Testis (tissue), 3 donors: ENCODE data around the gene AGER. TPM values are rescaled to one million over a fixed set of nuclear protein-coding genes. Genes with fewer than 3 reads are reported as not detected.

Source experiments
- DNase-seq: peaks from one replicate; pipeline ENCODE4 v3.0.0-alpha.2; 2019
- H3K27ac ChIP-seq, 2 donors: fragments of 200-600 bp; sonication (generic); one replicate each; pipeline ENCODE4 v1.5.1; 2019
- H3K27me3 ChIP-seq: fragments of 200-600 bp; sonication (generic); one replicate; pipeline ENCODE4 v1.5.1; 2019
- H3K36me3 ChIP-seq: fragments of 200-600 bp; sonication (generic); one replicate; pipeline ENCODE4 v1.5.1; 2017; ENCODE audit warnings: low read depth; ENCODE audit errors: missing control alignments
- H3K4me1 ChIP-seq: fragments of 200-600 bp; sonication (generic); one replicate; pipeline ENCODE4 v1.5.1; 2019
- H3K4me3 ChIP-seq, 2 donors: fragments of 200-600 bp; sonication (generic); one replicate each; pipeline ENCODE4 v1.5.1; 2017 to 2019
- H3K9me3 ChIP-seq: fragments of 200-600 bp; sonication (generic); one replicate; pipeline ENCODE4 v1.5.1; 2017
- CTCF ChIP-seq, 3 experiments: fragments of 450-650 bp in 2 of 3; fragments of 200-600 bp in 1 of 3; sonication (generic) in 1 of 3; IDR thresholded peaks; one replicate each; pipeline ENCODE4 v1.5.1; 2016 to 2019; ENCODE audit warnings: antibody characterized with exemption in 3 of 3, mild to moderate bottlenecking in 2 of 3, moderate library complexity in 1 of 3
- POLR2A ChIP-seq: fragments of 450-650 bp; IDR thresholded peaks from one replicate; pipeline ENCODE4 v1.6.1; 2017; ENCODE audit warnings: antibody characterized with exemption, mild to moderate bottlenecking, moderate library complexity
- WGBS, 2 donors: methylation state at CpG; one replicate each; pipeline ENCODE4 v1.1.5; 2018; 5-methylcytosine and 5-hydroxymethylcytosine counted together
- intact Hi-C: fragments of 100-400 bp; cut with DNase I; formaldehyde crosslinking; loops from one replicate; pipeline ENCODE4 v1.15.1; 2023; ENCODE audit warnings: low total_unique reads
- polyA plus RNA-seq: library from polyadenylated mRNA; stranded (reverse); fragments of 350-450 nt; fragmentation: Illumina TruSeq; extraction: RNeasy Lipid Tissue Mini Kit (QIAGEN cat#74804); gene quantifications from one replicate; pipeline ENCODE4 v1.2.3, GENCODE V29; 2014; ENCODE audit warnings: low read depth, low replicate concordance; ENCODE audit not compliant: insufficient read depth
- total RNA-seq, 2 donors: library from RNA; depleted of rRNA; stranded (reverse); fragments of >200 nt; gene quantifications; one replicate each; pipeline ENCODE4 v1.2.3, GENCODE V29; 2016

The AGER gene
- total and polyA plus RNA-seq, 3 donors from 2014 or later = 5.8 to 8.6 (median 7.8) TPM

DNA sequence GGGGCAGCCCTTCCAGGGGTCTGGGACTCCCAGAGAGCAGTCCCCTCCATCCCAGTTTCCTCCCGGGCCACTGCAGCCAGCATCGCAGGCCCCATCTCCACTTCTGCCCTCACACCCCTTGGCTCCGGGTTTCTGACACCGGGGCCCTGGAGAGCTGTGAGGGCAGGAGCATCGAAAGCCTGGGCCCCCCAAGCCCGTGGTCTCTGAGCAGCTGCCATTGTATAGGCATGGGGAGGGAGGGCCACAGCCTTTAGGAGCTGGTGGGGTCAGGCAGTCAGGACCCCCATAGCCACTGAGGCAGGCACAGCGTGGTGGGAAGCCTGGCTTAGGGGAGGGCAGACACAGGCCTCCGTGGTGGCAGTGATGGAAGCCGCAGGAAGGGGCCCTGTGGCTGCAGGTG lies 18.1 kb upstream of the AGER start:
- H3K36me3 ChIP-seq = no peaks in the 10 kb centered on the region
- H3K9me3 ChIP-seq = no peaks in the 10 kb centered on the region
- no peak overlapping the region for H3K27ac ChIP-seq
- 86 to 87% methylated on average over 9 of the region's 9 CpGs for WGBS, 2 donors
- TF ChIP-seq POLR2A = no peak
- no peak for TF ChIP-seq CTCF (IDR thresholded peaks at IDR 0.05)
- H3K27me3 ChIP-seq = no peaks in the 10 kb centered on the region
- intact Hi-C loops = no loop called here
- peaks cover 4% of the 10 kb centered on the region for H3K4me1 ChIP-seq
- DNase-seq = no peak
- no peak overlapping the region for H3K4me3 ChIP-seq

DNA sequence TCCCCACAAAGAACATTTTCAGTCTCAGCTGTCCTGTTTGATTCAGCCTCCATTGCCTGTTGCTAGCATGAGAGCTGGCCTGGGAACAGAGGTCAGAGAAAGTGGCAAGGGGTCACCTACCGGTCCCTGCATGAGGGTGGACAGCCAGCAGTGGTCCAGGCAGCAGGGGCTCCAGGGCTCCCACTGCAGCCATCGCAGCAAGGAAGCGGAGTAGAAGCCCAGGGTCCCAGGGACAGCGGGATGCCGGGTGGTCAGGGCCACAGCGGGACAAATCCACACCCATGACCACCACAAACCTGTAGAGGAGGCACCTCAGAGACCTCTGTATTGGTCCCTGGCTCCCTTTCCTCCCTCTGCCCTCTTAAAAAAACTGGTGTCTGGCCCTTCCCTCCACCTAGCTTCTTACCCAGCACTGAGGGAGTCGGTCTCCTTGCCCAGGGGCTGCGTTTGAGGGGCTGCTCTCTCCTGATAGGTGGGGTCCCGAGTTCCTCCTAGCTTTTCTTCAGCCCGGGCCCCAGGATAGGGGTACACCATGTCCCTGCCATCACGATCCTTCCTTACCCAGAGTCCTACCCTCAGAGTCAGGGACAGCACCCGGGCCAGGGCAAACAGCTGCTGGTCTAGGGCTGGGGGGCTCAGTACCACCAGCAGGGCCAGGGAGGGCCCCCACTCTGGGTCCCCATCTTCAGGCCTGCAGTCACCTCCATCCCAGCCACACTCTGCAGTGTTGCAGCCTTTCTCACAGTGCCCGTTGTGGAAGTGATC lies 16.8 kb upstream of the AGER start:
- TF ChIP-seq POLR2A (no peak), CTCF (IDR thresholded peaks at IDR 0.05) (no peak)
- intact Hi-C loops = no loop called here

GRCh38 chr6:32198866-32199265 lies 14.8 kb upstream of the AGER start:
- DNase-seq = no peak
- no peak overlapping the region for H3K4me3 ChIP-seq
- TF ChIP-seq CTCF (IDR thresholded peaks at IDR 0.05) = no peak
- TF ChIP-seq POLR2A = no peak
- no peak overlapping the region for H3K27ac ChIP-seq
- 83 to 88% methylated on average over 17 of the region's 17 CpGs for WGBS, 2 donors
- no peaks in the 10 kb centered on the region for H3K27me3 ChIP-seq
- intact Hi-C loops = no loop called here
- H3K4me1 ChIP-seq = peaks cover 20% of the 10 kb centered on the region
- no peaks in the 10 kb centered on the region for H3K36me3 ChIP-seq
- no peaks in the 10 kb centered on the region for H3K9me3 ChIP-seq

More for the DNA sequence above, 16.8 kb upstream of the AGER start:
- H3K27me3 ChIP-seq = no peaks in the 10 kb centered on the region
- 83 to 90% methylated on average over 8 to 13 of the region's 13 CpGs for WGBS, 2 donors
- no peak for DNase-seq
- H3K9me3 ChIP-seq = no peaks in the 10 kb centered on the region
- no peak overlapping the region for H3K4me3 ChIP-seq
- H3K4me1 ChIP-seq = peaks cover 12% of the 10 kb centered on the region
- no peak overlapping the region for H3K27ac ChIP-seq
- H3K36me3 ChIP-seq = no peaks in the 10 kb centered on the region

DNA sequence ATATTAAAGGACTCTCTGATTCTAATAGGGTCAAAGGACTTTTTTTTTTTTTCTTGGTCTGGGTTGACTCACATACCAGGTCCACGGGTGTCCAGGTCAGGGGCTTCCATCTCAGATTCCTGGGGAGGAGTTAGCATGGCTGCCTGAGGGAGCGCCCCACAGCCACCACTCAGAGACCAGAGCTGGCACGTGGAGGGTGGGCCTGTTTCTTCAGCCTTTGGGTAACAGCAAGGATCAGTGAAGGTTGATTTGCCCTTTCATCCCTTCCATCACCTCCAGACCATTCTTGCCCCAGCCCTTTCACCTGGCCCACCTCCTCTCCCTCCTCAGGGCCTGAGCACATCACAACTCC lies 14.3 kb upstream of the AGER start:
- 73 to 92% methylated on average over 3 of the region's 3 CpGs for WGBS, 2 donors
- H3K9me3 ChIP-seq = no peaks in the 10 kb centered on the region
- no peaks in the 10 kb centered on the region for H3K27me3 ChIP-seq
- H3K36me3 ChIP-seq = no peaks in the 10 kb centered on the region
- intact Hi-C loops = no loop called here
- no peak for DNase-seq
- H3K27ac ChIP-seq = no peak overlapping the region
- peaks cover 20% of the 10 kb centered on the region for H3K4me1 ChIP-seq
- TF ChIP-seq CTCF (IDR thresholded peaks at IDR 0.05) = no peak
- H3K4me3 ChIP-seq = no peak overlapping the region
